ENCODE results near the gene RFX6.

RFX6 gene

GRCh38 chr6:116973976-116974375 is 96.9 kb downstream of the RFX6 start:
- DNase-seq (ENCODE audit: low read depth) = no peak

- DNase-seq (ENCODE audit: low read depth) = no peak
Observed at GRCh38 chr6:116974526-116975316, 97.7 kb downstream of the RFX6 start.

GRCh38 chr6:116975600-116975999 is 98.6 kb downstream of the RFX6 start:
- DNase-seq (ENCODE audit: low read depth) = peak; percentile 48

GRCh38 chr6:116979560-116979959 is 102.5 kb downstream of the RFX6 start:
- DNase-seq (ENCODE audit: low read depth) = no peak
